GM10248 (cell line): ENCODE measurements around the gene FAM180A.
"Not testable (repeated sequence)": the region's sequence is repeated elsewhere in the genome, so short reads cannot be mapped to it uniquely, and the experiment has no call there.

Experiments
- CTCF ChIA-PET: fragments of 300-600 bp; sonication (Branson Sonifier 250); formaldehyde crosslinking; extraction: SDS; loops from one replicate; lab custom pipeline; 2021; ENCODE audit warnings: antibody characterized with exemption; lab: Yijun Ruan, JAX
- POLR2A ChIA-PET: fragments of 350-650 bp; sonication (Branson Sonifier 250); formaldehyde crosslinking; extraction: SDS; loops from one replicate; lab custom pipeline; 2020; ENCODE audit warnings: antibody characterized with exemption; lab: Yijun Ruan, JAX
- DNase-seq: peaks from one replicate; pipeline ENCODE4 v3.0.0; 2012; ENCODE audit errors: extremely low spot score
- CTCF ChIP-seq: IDR thresholded peaks from 2 replicates; pipeline ENCODE4 v1.5.1; 2012; ENCODE audit warnings: mild to moderate bottlenecking, low read depth; ENCODE audit errors: extremely low read depth, missing control alignments, control extremely low read depth

Gene FAM180A

GRCh38 chr7:135697276-135698049, 51.1 kb downstream of the FAM180A start:
- no peak for TF ChIP-seq CTCF
- ChIA-PET POLR2A (no interaction called here), CTCF (interaction anchor here (1.2 kb wide), 1 partner anchor 25 kb away, joined by 3 read pairs; no protein-coding TSS in a partner anchor)
- no peak for DNase-seq

GRCh38 chr7:135693558-135693957, 55.1 kb downstream of the FAM180A start:
- DNase-seq, result no peak
- CTCF ChIA-PET, result no interaction called here
- no peak for TF ChIP-seq CTCF
- POLR2A ChIA-PET, result no interaction called here

- POLR2A ChIA-PET, DNase-seq, CTCF ChIA-PET: not testable (repeated sequence)
These were observed 56.0 kb downstream of the FAM180A start for GRCh38 chr7:135692606-135693005.

- no peak for TF ChIP-seq CTCF
- DNase-seq, result no peak
- ChIA-PET CTCF (interaction anchor here (0.8 kb wide), 1 partner anchor 10 kb away, joined by 3 read pairs; no protein-coding TSS in a partner anchor), POLR2A (no interaction called here)
These were observed 56.6 kb downstream of the FAM180A start for GRCh38 chr7:135692055-135692454.

- CTCF ChIA-PET, result interaction anchor here (1.3 kb wide), 1 partner anchor 409 kb away, joined by 3 read pairs; no protein-coding TSS in a partner anchor
- no peak for TF ChIP-seq CTCF
- no peak for DNase-seq
- POLR2A ChIA-PET, result no interaction called here
These were observed 58.0 kb downstream of the FAM180A start for GRCh38 chr7:135690566-135690965.

- no peak for DNase-seq
These were observed 61.1 kb downstream of the FAM180A start for GRCh38 chr7:135687466-135687865.

More at GRCh38 chr7:135687466-135687865, 61.1 kb downstream of the FAM180A start:
- TF ChIP-seq CTCF, result no peak
- ChIA-PET CTCF (interaction anchor here (8.0 kb wide), 1 partner anchor 15 kb away, joined by 61 read pairs; no protein-coding TSS in a partner anchor), POLR2A (no interaction called here)
